GM18508 (cell line): ENCODE results near the gene R3HDM4.

Experiments
- ATAC-seq: cut with Tn5 transposase; IDR thresholded peaks from one replicate; pipeline ENCODE4 v1.9.1; 2021; ENCODE audit warnings: moderate number of reproducible peaks; ENCODE audit not compliant: insufficient read depth, unreplicated experiment

Gene R3HDM4

GRCh38 chr19:947707-948539 is 34.9 kb upstream of the R3HDM4 start:
- no peak for ATAC-seq

- ATAC-seq: no peak
These were observed 34.2 kb upstream of the R3HDM4 start for GRCh38 chr19:947090-947706.

GRCh38 chr19:945401-946252 is 32.6 kb upstream of the R3HDM4 start:
- no peak for ATAC-seq

GRCh38 chr19:944663-945241 is 31.7 kb upstream of the R3HDM4 start:
- no peak for ATAC-seq

GRCh38 chr19:944171-944567 is 31.1 kb upstream of the R3HDM4 start:
- no peak for ATAC-seq

- no peak for ATAC-seq
These were observed 30.6 kb upstream of the R3HDM4 start for GRCh38 chr19:943551-944170.

GRCh38 chr19:942133-942645 is 29.2 kb upstream of the R3HDM4 start:
- no peak for ATAC-seq

GRCh38 chr19:941292-942132 is 28.5 kb upstream of the R3HDM4 start:
- no peak for ATAC-seq

- no peak for ATAC-seq
These were observed 27.7 kb upstream of the R3HDM4 start for GRCh38 chr19:940591-941291.

GRCh38 chr19:939922-940321 is 26.9 kb upstream of the R3HDM4 start:
- ATAC-seq: no peak

GRCh38 chr19:939439-939838 is 26.4 kb upstream of the R3HDM4 start:
- ATAC-seq: no peak

GRCh38 chr19:938233-938923 is 25.4 kb upstream of the R3HDM4 start:
- no peak for ATAC-seq

- ATAC-seq: no peak
These were observed 24.3 kb upstream of the R3HDM4 start for GRCh38 chr19:937259-937694.

- ATAC-seq: no peak
These were observed 23.1 kb upstream of the R3HDM4 start for GRCh38 chr19:936175-936546.

- no peak for ATAC-seq
These were observed 22.0 kb upstream of the R3HDM4 start for GRCh38 chr19:934865-935479.

GRCh38 chr19:934197-934840 is 21.3 kb upstream of the R3HDM4 start:
- ATAC-seq: no peak

GRCh38 chr19:933553-933882 is 20.5 kb upstream of the R3HDM4 start:
- no peak for ATAC-seq
